Fibroblast of skin of back (primary cell): ENCODE data around the gene PRPF40A.

ENCODE experiments used
- DNase-seq: peaks from one replicate; pipeline ENCODE4 v3.0.0-alpha.2; 2013

PRPF40A gene

GRCh38 chr2:152716805-152717227, 445 bp downstream of the PRPF40A start:
- no peak for DNase-seq

- DNase-seq, result peak; percentile 30
Observed at GRCh38 chr2:152715854-152716428, 1.3 kb downstream of the PRPF40A start.

DNA sequence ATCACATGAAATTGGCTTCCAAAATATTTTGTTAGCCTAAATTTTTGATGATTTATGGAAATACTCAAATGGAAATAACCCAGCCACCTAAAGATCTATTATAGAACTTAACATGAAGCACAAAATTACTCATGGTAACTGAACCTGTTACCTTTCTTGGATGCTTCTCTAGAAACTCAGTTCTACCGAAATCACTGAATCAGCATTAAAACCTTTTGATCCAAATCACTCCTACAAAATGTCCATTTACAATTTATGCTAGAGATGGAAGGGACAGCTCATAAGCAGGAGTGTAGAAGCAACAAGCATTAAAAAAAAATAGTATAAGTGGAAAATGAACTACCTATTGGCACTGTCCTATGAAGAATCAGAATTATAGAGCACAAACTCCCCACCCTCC, 2.1 kb downstream of the PRPF40A start:
- no peak for DNase-seq

GRCh38 chr2:152710713-152711112, 6.5 kb downstream of the PRPF40A start:
- DNase-seq, result peak; percentile 27

- no peak for DNase-seq
Observed at GRCh38 chr2:152708742-152709141, 8.5 kb downstream of the PRPF40A start.

GRCh38 chr2:152706477-152707021, 10.7 kb downstream of the PRPF40A start:
- DNase-seq, result no peak

GRCh38 chr2:152701198-152701597, 16.1 kb downstream of the PRPF40A start:
- no peak for DNase-seq

- DNase-seq, result no peak
Observed at GRCh38 chr2:152696476-152696875, 20.8 kb downstream of the PRPF40A start.

GRCh38 chr2:152695763-152696162, 21.5 kb downstream of the PRPF40A start:
- DNase-seq, result no peak

GRCh38 chr2:152694161-152694661, 23.1 kb downstream of the PRPF40A start:
- DNase-seq, result peak; percentile 87

- DNase-seq, result no peak
Observed at GRCh38 chr2:152693033-152693432, 24.2 kb downstream of the PRPF40A start.

DNA sequence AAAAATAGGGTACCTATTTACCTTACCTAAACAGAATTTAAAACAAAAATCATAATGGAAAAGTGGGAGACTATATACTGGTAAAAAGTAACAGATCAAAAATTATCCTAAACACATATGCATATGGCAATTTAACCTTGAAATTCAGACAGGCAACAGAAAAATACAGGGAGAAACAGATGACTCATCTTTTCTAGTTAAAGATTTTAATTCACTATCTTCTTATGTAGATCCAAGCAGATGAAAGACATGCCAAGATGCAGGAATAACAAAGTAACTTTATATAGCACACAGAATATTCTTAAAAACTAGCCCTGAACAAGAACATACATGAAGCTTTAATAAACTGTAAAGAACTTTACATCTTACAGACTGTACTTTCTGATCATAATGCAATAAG, 30.9 kb downstream of the PRPF40A start:
- DNase-seq, result no peak

DNA sequence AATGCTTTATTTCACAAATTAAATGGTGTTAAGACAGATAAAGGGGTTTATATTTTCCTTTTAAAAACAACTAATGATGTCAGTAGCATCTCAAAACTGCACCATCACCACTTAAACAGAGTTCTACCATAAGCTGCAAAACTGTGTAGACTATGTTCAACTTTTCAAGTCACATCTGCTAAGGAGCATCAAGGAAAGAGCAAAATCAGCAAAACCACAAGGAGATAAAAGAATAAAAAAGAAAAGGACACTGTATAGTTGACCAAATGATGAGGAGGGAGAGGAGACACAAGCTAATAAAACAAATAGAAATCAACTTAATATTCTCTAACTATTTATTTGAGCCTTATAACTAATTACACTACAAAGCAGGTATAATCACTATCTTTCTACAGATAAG, 33.9 kb downstream of the PRPF40A start:
- no peak for DNase-seq

DNA sequence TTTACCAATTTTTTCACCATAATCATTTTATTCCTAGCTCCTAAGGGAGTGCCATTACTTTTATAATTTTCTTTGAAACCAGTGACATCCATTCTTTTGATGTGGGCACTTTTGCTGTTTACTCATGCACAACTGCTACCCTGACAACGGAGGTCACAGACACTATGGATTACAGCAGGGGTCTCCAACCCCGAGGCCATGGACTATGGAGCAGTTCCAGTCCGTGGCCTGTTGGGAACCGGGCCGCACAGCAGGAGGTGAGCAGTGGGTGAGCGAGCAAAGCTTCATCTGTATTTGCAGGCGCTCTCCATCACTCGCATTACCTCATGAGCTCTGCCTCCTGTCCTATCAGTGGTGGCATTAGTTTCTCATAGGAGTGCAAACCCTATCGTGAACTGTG, 34.6 kb downstream of the PRPF40A start:
- DNase-seq, result no peak

GRCh38 chr2:152678808-152679207, 38.5 kb downstream of the PRPF40A start:
- no peak for DNase-seq

DNA sequence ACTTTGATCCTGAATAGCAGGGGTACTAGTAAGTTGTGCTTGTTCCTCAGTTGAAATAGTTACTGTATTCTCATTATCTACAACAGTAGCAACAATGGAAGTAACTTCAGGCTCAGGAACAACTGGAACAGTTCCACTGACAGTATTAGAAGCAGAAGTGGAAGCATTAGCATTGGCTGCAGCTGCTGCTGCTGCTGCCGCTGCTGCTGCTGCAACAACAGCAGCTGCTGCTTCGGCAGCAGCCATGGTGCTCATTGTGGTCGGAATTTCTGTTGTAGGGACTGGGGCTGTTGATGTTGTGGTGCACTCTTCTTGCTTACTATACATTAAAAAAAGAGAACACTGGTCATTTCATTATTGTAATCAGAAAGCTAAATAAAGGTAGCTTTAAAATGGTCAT, 40.8 kb downstream of the PRPF40A start:
- DNase-seq, result no peak

GRCh38 chr2:152674334-152674733, 42.9 kb downstream of the PRPF40A start:
- DNase-seq, result no peak

DNA sequence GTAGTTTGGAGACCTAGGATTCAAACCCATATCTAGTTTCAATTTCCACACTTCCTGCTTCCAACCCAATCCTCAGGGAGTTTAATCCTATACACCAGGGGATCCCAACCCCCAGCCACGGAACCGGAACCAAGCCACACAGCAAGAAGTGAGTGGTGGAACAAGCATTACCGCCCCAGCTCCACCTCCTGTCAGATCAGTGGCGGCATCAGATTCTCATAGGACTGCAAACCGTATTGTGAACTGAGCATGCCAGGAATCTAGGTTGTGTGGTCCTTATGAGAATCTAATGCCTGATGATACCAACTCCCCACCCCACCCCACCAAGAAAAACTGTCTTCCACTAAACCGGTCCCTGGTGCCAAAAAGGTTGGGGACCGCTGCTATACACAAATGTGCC, 52.5 kb downstream of the PRPF40A start:
- no peak for DNase-seq

GRCh38 chr2:152661076-152661475, 56.2 kb downstream of the PRPF40A start:
- no peak for DNase-seq

- no peak for DNase-seq
Observed at GRCh38 chr2:152658221-152658620, 59.0 kb downstream of the PRPF40A start.

GRCh38 chr2:152657043-152657442, 60.2 kb downstream of the PRPF40A start:
- DNase-seq, result no peak

- DNase-seq, result no peak
Observed at GRCh38 chr2:152655880-152656279, 61.4 kb downstream of the PRPF40A start.

- no peak for DNase-seq
Observed at GRCh38 chr2:152651834-152652233, 65.4 kb downstream of the PRPF40A start.

DNA sequence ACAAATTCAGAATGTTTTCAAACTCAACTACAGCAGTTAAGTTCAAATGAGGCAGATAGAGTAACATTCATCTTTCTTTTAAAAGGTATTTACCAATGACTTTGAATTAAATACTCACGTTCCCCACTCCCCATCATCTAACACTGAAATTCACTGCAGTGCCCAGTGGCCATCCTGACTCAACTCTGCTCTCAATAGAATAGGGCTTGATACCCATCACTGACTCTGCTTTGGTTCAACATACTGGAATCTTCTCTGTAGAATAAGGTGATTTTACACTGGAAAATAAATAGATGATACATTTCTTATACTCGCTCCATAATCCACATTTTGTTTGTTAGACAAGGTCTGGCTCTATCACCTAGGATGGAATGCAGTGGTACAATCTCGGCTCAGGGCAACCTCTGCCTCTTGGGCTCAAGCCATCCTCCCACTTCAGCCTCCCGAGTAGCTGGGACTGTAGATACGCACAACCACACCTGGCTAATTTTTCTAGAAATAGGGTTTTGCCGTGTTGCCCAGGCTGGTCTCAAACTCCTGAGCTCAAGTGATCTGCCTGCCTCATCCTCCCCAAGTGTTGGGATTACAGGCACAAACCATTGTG, 66.4 kb downstream of the PRPF40A start:
- DNase-seq, result no peak
